H1 (cell line): ENCODE measurements around the gene ODC1. TPM values are rescaled to one million over a fixed set of nuclear protein-coding genes. Genes with fewer than 3 reads are reported as not detected.

Experiments used
- BRCA1 ChIP-seq: IDR thresholded peaks from 2 replicates; pipeline ENCODE4 v1.6.1; 2012; ENCODE audit warnings: low read depth, low read length, improper control_type of control experiment
- CTBP2 ChIP-seq: IDR thresholded peaks from 2 replicates; pipeline ENCODE4 v1.7.0; 2011; ENCODE audit warnings: borderline replicate concordance, mild to moderate bottlenecking, moderate library complexity, mixed read lengths, low read length; ENCODE audit not compliant: insufficient read depth, insufficient read length
- E2F6 ChIP-seq: IDR thresholded peaks from 2 replicates; pipeline ENCODE4 v1.6.1; 2012; ENCODE audit warnings: inconsistent platforms
- polyA plus RNA-seq, 7 experiments: library from polyadenylated mRNA; depleted of rRNA in 3 of 7; stranded (reverse) in 5 of 7; unstranded in 2 of 7; fragments of >200 nt in 5 of 7; fragments of 200-250 nt in 2 of 7; gene quantifications; 1 replicate in 5 of 7; 2 replicates in 1 of 7; 4 replicates in 1 of 7; pipeline versions ENCODE4 v1.2.1 to v1.2.3, GENCODE V29; 2011 to 2013; ENCODE audit warnings: missing spikeins in 2 of 7, mixed read lengths in 2 of 7
- total RNA-seq: library from RNA; stranded (reverse); fragmentation: NEBNext Ultra II Directional; extraction: Animal tissue kit (Norgen Biotek cat#: 25700); gene quantifications from 2 replicates; pipeline ENCODE4 v1.2.1, GENCODE V29; 2021
- TF ChIP-seq, protein P1 (sequence below): fragments of 300-600 bp; sonication (generic); IDR thresholded peaks from 2 replicates; pipeline ENCODE4 v1.7.1; 2012; ENCODE audit warnings: low read length, moderate library complexity, mild to moderate bottlenecking, inconsistent platforms; ENCODE audit not compliant: insufficient replicate concordance

Gene ODC1
- total and polyA plus RNA-seq, 2 of the 8 experiments (the other 6 are each of a cell fraction or from before 2014, with no cell fraction given): 57.2 to 76.7 TPM

- TF ChIP-seq, protein P1, sequence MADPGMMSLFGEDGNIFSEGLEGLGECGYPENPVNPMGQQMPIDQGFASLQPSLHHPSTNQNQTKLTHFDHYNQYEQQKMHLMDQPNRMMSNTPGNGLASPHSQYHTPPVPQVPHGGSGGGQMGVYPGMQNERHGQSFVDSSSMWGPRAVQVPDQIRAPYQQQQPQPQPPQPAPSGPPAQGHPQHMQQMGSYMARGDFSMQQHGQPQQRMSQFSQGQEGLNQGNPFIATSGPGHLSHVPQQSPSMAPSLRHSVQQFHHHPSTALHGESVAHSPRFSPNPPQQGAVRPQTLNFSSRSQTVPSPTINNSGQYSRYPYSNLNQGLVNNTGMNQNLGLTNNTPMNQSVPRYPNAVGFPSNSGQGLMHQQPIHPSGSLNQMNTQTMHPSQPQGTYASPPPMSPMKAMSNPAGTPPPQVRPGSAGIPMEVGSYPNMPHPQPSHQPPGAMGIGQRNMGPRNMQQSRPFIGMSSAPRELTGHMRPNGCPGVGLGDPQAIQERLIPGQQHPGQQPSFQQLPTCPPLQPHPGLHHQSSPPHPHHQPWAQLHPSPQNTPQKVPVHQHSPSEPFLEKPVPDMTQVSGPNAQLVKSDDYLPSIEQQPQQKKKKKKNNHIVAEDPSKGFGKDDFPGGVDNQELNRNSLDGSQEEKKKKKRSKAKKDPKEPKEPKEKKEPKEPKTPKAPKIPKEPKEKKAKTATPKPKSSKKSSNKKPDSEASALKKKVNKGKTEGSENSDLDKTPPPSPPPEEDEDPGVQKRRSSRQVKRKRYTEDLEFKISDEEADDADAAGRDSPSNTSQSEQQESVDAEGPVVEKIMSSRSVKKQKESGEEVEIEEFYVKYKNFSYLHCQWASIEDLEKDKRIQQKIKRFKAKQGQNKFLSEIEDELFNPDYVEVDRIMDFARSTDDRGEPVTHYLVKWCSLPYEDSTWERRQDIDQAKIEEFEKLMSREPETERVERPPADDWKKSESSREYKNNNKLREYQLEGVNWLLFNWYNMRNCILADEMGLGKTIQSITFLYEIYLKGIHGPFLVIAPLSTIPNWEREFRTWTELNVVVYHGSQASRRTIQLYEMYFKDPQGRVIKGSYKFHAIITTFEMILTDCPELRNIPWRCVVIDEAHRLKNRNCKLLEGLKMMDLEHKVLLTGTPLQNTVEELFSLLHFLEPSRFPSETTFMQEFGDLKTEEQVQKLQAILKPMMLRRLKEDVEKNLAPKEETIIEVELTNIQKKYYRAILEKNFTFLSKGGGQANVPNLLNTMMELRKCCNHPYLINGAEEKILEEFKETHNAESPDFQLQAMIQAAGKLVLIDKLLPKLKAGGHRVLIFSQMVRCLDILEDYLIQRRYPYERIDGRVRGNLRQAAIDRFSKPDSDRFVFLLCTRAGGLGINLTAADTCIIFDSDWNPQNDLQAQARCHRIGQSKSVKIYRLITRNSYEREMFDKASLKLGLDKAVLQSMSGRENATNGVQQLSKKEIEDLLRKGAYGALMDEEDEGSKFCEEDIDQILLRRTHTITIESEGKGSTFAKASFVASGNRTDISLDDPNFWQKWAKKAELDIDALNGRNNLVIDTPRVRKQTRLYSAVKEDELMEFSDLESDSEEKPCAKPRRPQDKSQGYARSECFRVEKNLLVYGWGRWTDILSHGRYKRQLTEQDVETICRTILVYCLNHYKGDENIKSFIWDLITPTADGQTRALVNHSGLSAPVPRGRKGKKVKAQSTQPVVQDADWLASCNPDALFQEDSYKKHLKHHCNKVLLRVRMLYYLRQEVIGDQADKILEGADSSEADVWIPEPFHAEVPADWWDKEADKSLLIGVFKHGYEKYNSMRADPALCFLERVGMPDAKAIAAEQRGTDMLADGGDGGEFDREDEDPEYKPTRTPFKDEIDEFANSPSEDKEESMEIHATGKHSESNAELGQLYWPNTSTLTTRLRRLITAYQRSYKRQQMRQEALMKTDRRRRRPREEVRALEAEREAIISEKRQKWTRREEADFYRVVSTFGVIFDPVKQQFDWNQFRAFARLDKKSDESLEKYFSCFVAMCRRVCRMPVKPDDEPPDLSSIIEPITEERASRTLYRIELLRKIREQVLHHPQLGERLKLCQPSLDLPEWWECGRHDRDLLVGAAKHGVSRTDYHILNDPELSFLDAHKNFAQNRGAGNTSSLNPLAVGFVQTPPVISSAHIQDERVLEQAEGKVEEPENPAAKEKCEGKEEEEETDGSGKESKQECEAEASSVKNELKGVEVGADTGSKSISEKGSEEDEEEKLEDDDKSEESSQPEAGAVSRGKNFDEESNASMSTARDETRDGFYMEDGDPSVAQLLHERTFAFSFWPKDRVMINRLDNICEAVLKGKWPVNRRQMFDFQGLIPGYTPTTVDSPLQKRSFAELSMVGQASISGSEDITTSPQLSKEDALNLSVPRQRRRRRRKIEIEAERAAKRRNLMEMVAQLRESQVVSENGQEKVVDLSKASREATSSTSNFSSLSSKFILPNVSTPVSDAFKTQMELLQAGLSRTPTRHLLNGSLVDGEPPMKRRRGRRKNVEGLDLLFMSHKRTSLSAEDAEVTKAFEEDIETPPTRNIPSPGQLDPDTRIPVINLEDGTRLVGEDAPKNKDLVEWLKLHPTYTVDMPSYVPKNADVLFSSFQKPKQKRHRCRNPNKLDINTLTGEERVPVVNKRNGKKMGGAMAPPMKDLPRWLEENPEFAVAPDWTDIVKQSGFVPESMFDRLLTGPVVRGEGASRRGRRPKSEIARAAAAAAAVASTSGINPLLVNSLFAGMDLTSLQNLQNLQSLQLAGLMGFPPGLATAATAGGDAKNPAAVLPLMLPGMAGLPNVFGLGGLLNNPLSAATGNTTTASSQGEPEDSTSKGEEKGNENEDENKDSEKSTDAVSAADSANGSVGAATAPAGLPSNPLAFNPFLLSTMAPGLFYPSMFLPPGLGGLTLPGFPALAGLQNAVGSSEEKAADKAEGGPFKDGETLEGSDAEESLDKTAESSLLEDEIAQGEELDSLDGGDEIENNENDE: no peak
- TF ChIP-seq E2F6 (no peak), CTBP2 (no peak), BRCA1 (no peak)
Observed at GRCh38 chr2:10454505-10454904, 6.4 kb upstream of the ODC1 start (continued).
